Fibroblast of lung (primary cell): ENCODE results near the gene SYNPR. TPM values are rescaled to one million over a fixed set of nuclear protein-coding genes. Genes with fewer than 3 reads are reported as not detected.

ENCODE experiments used
- DNase-seq, 2 donors: peaks; one replicate each; pipeline versions ENCODE4 v3.0.0 to v3.0.0-alpha.2; 2010; ENCODE audit warnings: low read depth in 2 of 2
- H2AFZ ChIP-seq: 2 replicates; pipeline ENCODE4 v1.5.1; 2012; ENCODE audit warnings: low read length, control low read depth, inconsistent platforms
- H3K27ac ChIP-seq: 2 replicates; pipeline ENCODE4 v1.5.1; 2011; ENCODE audit warnings: low read length, control low read depth; ENCODE audit not compliant: insufficient read depth
- H3K27me3 ChIP-seq: 2 replicates; pipeline ENCODE4 v1.5.1; 2011; ENCODE audit warnings: mild to moderate bottlenecking, low read length; ENCODE audit not compliant: control insufficient read depth, insufficient read depth
- H3K36me3 ChIP-seq: 2 replicates; pipeline ENCODE4 v1.5.1; 2011; ENCODE audit warnings: low read length; ENCODE audit not compliant: control insufficient read depth, insufficient read depth
- H3K4me1 ChIP-seq: 2 replicates; pipeline ENCODE4 v1.5.1; 2011; ENCODE audit warnings: low read length; ENCODE audit not compliant: control insufficient read depth, insufficient read depth; ENCODE audit errors: extremely low read depth
- H3K4me2 ChIP-seq: 2 replicates; pipeline ENCODE4 v1.5.1; 2011; ENCODE audit warnings: low read length, control low read depth; ENCODE audit not compliant: insufficient read depth; ENCODE audit errors: extremely low read depth
- H3K4me3 ChIP-seq, 4 experiments: fragments of 200-600 bp in 1 of 4; sonication (generic) in 1 of 4; replicated peaks in 1 of 4; 2 replicates each; pipeline ENCODE4 v1.5.1; 2011 to 2016; ENCODE audit warnings: low read length in 4 of 4, low read depth in 3 of 4, mild to moderate bottlenecking in 3 of 4, control low read depth in 2 of 4, inconsistent platforms in 1 of 4, mixed read lengths in 1 of 4; ENCODE audit not compliant: insufficient read depth in 1 of 4; ENCODE audit errors: control extremely low read depth in 1 of 4
- H3K79me2 ChIP-seq: 2 replicates; pipeline ENCODE4 v1.5.1; 2012; ENCODE audit warnings: mild to moderate bottlenecking, low read length, inconsistent platforms; ENCODE audit not compliant: control insufficient read depth, insufficient read depth
- H3K9ac ChIP-seq: 2 replicates; pipeline ENCODE4 v1.5.1; 2011; ENCODE audit warnings: mild to moderate bottlenecking, low read length, control low read depth; ENCODE audit not compliant: insufficient read depth
- H3K9me3 ChIP-seq: 2 replicates; pipeline ENCODE4 v1.5.1; 2012; ENCODE audit warnings: low read depth, low read length; ENCODE audit not compliant: control insufficient read depth, insufficient read depth
- H4K20me1 ChIP-seq: 2 replicates; pipeline ENCODE4 v1.5.1; 2011; ENCODE audit warnings: low read length; ENCODE audit not compliant: control insufficient read depth, insufficient read depth; ENCODE audit errors: extremely low read depth
- CTCF ChIP-seq, 2 donors: IDR thresholded peaks in 1 of 2; conservative IDR thresholded peaks in 1 of 2; 1 replicate in 1 of 2; 2 replicates in 1 of 2; pipeline ENCODE4 v1.5.1; 2011 to 2012; ENCODE audit warnings: low read length in 2 of 2, control low read depth in 1 of 2, inconsistent platforms in 1 of 2, low read depth in 1 of 2, mild to moderate bottlenecking in 1 of 2
- EZH2 ChIP-seq: IDR thresholded peaks from 2 replicates; pipeline ENCODE4 v1.5.1; 2012; ENCODE audit warnings: low read length, control low read depth, mild to moderate bottlenecking; ENCODE audit errors: missing control alignments
- polyA plus RNA-seq, 2 donors: library from polyadenylated mRNA; depleted of rRNA in 1 of 2; stranded (reverse) in 1 of 2; unstranded in 1 of 2; fragments of >200 nt; gene quantifications; 2 replicates each; pipeline ENCODE4 v1.2.1, GENCODE V29; 2011 to 2012; ENCODE audit warnings: missing spikeins in 1 of 2
- total RNA-seq: library from RNA; depleted of rRNA; stranded (reverse); fragments of >200 nt; gene quantifications from 2 replicates; pipeline ENCODE4 v1.2.1, GENCODE V29; 2014

SYNPR gene
- total and polyA plus RNA-seq, 2 donors (not counting 1 experiment from before 2014, with no cell fraction given), result not detected

DNA sequence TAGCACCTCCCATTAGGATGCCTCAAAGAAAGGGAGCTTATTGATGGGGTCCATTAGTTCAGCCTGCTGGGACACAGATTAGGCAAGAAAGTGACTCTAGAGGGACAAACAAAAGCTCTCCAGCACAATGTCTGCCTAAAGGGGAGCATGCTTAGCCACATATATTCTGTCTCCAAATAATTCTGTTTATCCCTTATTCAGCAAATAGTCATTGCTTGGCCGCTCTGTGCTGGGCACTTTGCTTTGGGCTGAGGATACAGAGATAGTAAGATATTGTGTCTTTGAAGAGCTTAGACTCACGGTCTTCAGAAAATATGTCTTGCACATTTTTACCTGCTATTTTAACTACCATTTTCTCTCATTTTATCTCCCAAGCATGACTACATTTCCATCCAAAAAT is 159.8 kb downstream of the SYNPR start:
- Histone ChIP-seq H3K36me3 (no peaks in the 10 kb centered on the region), H3K27me3 (peaks cover 3% of the 10 kb centered on the region), H3K9me3 (no peaks in the 10 kb centered on the region), H2AFZ (no peak overlapping the region), H3K79me2 (no peaks in the 10 kb centered on the region), H3K4me3 (no peak overlapping the region), H3K4me1 (no peaks in the 10 kb centered on the region), H3K9ac (no peak overlapping the region), H3K27ac (no peak overlapping the region), H3K4me2 (no peak overlapping the region), H4K20me1 (no peaks in the 10 kb centered on the region)
- DNase-seq, result no peak
- TF ChIP-seq CTCF (conservative IDR thresholded peaks at IDR 0.05 in 1 of 2, IDR thresholded peaks at IDR 0.05 in 1 of 2; ENCODE audit: low read depth in 1 of 2, low read length in 2 of 2) (no peak), EZH2 (no peak)

GRCh38 chr3:63438826-63439371 is 160.8 kb downstream of the SYNPR start:
- Histone ChIP-seq H2AFZ (no peak overlapping the region), H3K9me3 (no peaks in the 10 kb centered on the region), H3K4me2 (no peak overlapping the region), H3K4me1 (no peaks in the 10 kb centered on the region), H4K20me1 (peaks cover 1% of the 10 kb centered on the region), H3K36me3 (no peaks in the 10 kb centered on the region), H3K79me2 (no peaks in the 10 kb centered on the region), H3K27me3 (peaks cover 3% of the 10 kb centered on the region), H3K9ac (no peak overlapping the region), H3K4me3 (no peak overlapping the region), H3K27ac (no peak overlapping the region)
- no peak for TF ChIP-seq CTCF (conservative IDR thresholded peaks at IDR 0.05 in 1 of 2, IDR thresholded peaks at IDR 0.05 in 1 of 2; ENCODE audit: low read depth in 1 of 2, low read length in 2 of 2)
- TF ChIP-seq EZH2, result no peak
- no peak for DNase-seq

DNA sequence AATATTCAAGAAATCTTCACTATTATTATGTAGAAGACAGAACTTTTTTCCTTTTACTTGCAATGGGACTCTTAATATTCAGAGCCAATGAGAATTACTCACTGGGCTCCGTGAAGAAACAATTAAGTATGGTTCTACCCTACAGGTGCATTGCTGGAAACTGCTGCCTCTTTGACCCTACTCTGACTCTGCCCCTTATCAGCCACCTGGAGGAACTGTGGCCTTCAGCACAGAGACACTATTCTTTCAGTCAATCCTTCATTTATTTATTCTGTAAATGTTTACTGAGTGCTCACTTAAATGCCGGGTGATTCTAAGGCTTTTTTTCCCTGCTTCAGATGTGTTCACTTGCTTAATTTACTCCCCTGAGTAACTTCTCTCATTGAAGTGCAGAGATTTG is 163.2 kb downstream of the SYNPR start:
- Histone ChIP-seq H3K27ac (no peak overlapping the region), H3K4me1 (no peaks in the 10 kb centered on the region), H3K27me3 (peaks cover 3% of the 10 kb centered on the region), H3K79me2 (no peaks in the 10 kb centered on the region), H3K9ac (no peak overlapping the region), H3K4me3 (no peak overlapping the region), H4K20me1 (peaks cover 1% of the 10 kb centered on the region), H3K9me3 (no peaks in the 10 kb centered on the region), H3K4me2 (no peak overlapping the region), H2AFZ (no peak overlapping the region), H3K36me3 (no peaks in the 10 kb centered on the region)
- TF ChIP-seq EZH2, result no peak
- no peak for TF ChIP-seq CTCF (conservative IDR thresholded peaks at IDR 0.05 in 1 of 2, IDR thresholded peaks at IDR 0.05 in 1 of 2; ENCODE audit: low read depth in 1 of 2, low read length in 2 of 2)
- DNase-seq, result no peak
